HepG2 (cell line): ENCODE results near the gene SMIM13.

Experiments used
- CEBPB ChIP-seq: IDR thresholded peaks from 2 replicates; pipeline ENCODE4 v1.6.1; 2011; ENCODE audit warnings: low read depth, low read length, improper control_type of control experiment, borderline replicate concordance
- CENPT ChIP-seq: sonication (generic); formaldehyde crosslinking; IDR thresholded peaks from 2 replicates; pipeline ENCODE4 v1.8.0; 2022; ENCODE audit warnings: low read depth, mild to moderate bottlenecking, moderate library complexity, missing genetic modification reagents
- GATAD1 ChIP-seq: IDR thresholded peaks from 2 replicates; pipeline ENCODE4 v1.6.1; 2016; ENCODE audit warnings: missing genetic modification reagents, missing compliant biosample characterization
- RFX5 ChIP-seq: IDR thresholded peaks from 2 replicates; pipeline ENCODE4 v1.6.1; 2011; ENCODE audit warnings: low read depth, low read length, improper control_type of control experiment
- RFXANK ChIP-seq: IDR thresholded peaks from 2 replicates; pipeline ENCODE4 v1.6.1; 2016
- SMC3 ChIP-seq: IDR thresholded peaks from 2 replicates; pipeline ENCODE4 v1.6.1; 2011; ENCODE audit warnings: low read length, improper control_type of control experiment
- TBP ChIP-seq: sonication (generic); formaldehyde crosslinking; IDR thresholded peaks from 2 replicates; pipeline ENCODE4 v1.5.0; 2020; ENCODE audit warnings: missing genetic modification reagents
- ZFP36 ChIP-seq: fragments of 150-350 bp; IDR thresholded peaks from 2 replicates; pipeline ENCODE4 v1.6.1; 2018; ENCODE audit warnings: borderline replicate concordance, low read length, low read depth; ENCODE audit not compliant: partially characterized antibody
- ZSCAN30 ChIP-seq: sonication (generic); formaldehyde crosslinking; IDR thresholded peaks from 2 replicates; pipeline ENCODE4 v1.5.0; 2020; ENCODE audit warnings: mild to moderate bottlenecking, missing genetic modification reagents
- TF ChIP-seq, protein P1 (sequence below): sonication (generic); formaldehyde crosslinking; IDR thresholded peaks from 2 replicates; pipeline ENCODE4 v1.8.1; 2022; ENCODE audit warnings: low read depth, mild to moderate bottlenecking, missing genetic modification reagents

GRCh38 chr6:11168091-11168635 is 74.5 kb downstream of the SMIM13 start:
- TF ChIP-seq RFXANK (CRISPR knock-in tag) (no peak), CENPT (CRISPR knock-in tag) (no peak), CEBPB (no peak), TBP (CRISPR knock-in tag) (no peak), ZFP36 (no peak), RFX5 (no peak), ZSCAN30 (CRISPR knock-in tag) (no peak), GATAD1 (no peak), SMC3 (no peak)
- TF ChIP-seq, protein P1, sequence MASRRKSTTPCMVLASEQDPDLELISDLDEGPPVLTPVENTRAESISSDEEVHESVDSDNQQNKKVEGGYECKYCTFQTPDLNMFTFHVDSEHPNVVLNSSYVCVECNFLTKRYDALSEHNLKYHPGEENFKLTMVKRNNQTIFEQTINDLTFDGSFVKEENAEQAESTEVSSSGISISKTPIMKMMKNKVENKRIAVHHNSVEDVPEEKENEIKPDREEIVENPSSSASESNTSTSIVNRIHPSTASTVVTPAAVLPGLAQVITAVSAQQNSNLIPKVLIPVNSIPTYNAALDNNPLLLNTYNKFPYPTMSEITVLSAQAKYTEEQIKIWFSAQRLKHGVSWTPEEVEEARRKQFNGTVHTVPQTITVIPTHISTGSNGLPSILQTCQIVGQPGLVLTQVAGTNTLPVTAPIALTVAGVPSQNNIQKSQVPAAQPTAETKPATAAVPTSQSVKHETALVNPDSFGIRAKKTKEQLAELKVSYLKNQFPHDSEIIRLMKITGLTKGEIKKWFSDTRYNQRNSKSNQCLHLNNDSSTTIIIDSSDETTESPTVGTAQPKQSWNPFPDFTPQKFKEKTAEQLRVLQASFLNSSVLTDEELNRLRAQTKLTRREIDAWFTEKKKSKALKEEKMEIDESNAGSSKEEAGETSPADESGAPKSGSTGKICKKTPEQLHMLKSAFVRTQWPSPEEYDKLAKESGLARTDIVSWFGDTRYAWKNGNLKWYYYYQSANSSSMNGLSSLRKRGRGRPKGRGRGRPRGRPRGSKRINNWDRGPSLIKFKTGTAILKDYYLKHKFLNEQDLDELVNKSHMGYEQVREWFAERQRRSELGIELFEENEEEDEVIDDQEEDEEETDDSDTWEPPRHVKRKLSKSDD (CRISPR knock-in tag) = no peak
